H9 (cell line): ENCODE data around the gene AFAP1L2. TPM values are rescaled to one million over a fixed set of nuclear protein-coding genes. Genes with fewer than 3 reads are reported as not detected.

Experiments used
- DNase-seq: peaks from one replicate; pipeline ENCODE4 v3.0.0-alpha.2; 2017
- H2AFZ ChIP-seq: one replicate; pipeline ENCODE4 v1.6.1; 2013; ENCODE audit warnings: mild to moderate bottlenecking, low read length, control low read depth, moderate library complexity
- H2AK5ac ChIP-seq: 2 replicates; pipeline ENCODE4 v1.6.1; 2013; ENCODE audit warnings: low read length, control low read depth, mixed read lengths; ENCODE audit not compliant: insufficient read length
- H2BK120ac ChIP-seq: one replicate; pipeline ENCODE4 v1.6.1; 2013; ENCODE audit warnings: low read depth, mild to moderate bottlenecking, low read length, control low read depth, inconsistent platforms; ENCODE audit not compliant: poor library complexity, severe bottlenecking
- H2BK12ac ChIP-seq: 2 replicates; pipeline ENCODE4 v1.6.1; 2013; ENCODE audit warnings: low read length, control low read depth, mixed read lengths, low read depth; ENCODE audit not compliant: insufficient read length
- H2BK15ac ChIP-seq: 2 replicates; pipeline ENCODE4 v1.6.1; 2013; ENCODE audit warnings: low read depth, low read length, control low read depth
- H2BK20ac ChIP-seq: one replicate; pipeline ENCODE4 v1.6.1; 2013; ENCODE audit warnings: low read depth, mild to moderate bottlenecking, low read length, control low read depth, inconsistent platforms; ENCODE audit not compliant: poor library complexity, severe bottlenecking
- H2BK5ac ChIP-seq: 2 replicates; pipeline ENCODE4 v1.6.1; 2013; ENCODE audit warnings: low read length, control low read depth, mixed read lengths; ENCODE audit not compliant: insufficient read length
- H3K14ac ChIP-seq: 2 replicates; pipeline ENCODE4 v1.6.1; 2013; ENCODE audit warnings: low read length, control low read depth; ENCODE audit not compliant: insufficient read depth
- H3K18ac ChIP-seq: 2 replicates; pipeline ENCODE4 v1.6.1; 2013; ENCODE audit warnings: low read depth, mild to moderate bottlenecking, mixed read lengths, low read length, control low read depth; ENCODE audit not compliant: insufficient read length
- H3K23ac ChIP-seq: 2 replicates; pipeline ENCODE4 v1.6.1; 2013; ENCODE audit warnings: low read length, control low read depth, mixed read lengths, low read depth; ENCODE audit not compliant: insufficient read length
- H3K23me2 ChIP-seq: 2 replicates; pipeline ENCODE4 v1.6.1; 2013; ENCODE audit warnings: low read depth, mild to moderate bottlenecking, mixed read lengths, low read length, control low read depth; ENCODE audit not compliant: insufficient read length, poor library complexity, severe bottlenecking
- H3K27ac ChIP-seq: 2 replicates; pipeline ENCODE4 v1.5.1; 2013; ENCODE audit warnings: low read length, control low read depth, mixed read lengths, low read depth; ENCODE audit not compliant: insufficient read length
- H3K27me3 ChIP-seq: 2 replicates; pipeline ENCODE4 v1.6.1; 2013; ENCODE audit warnings: low read length, control low read depth, inconsistent platforms; ENCODE audit not compliant: insufficient read depth
- H3K4ac ChIP-seq: 2 replicates; pipeline ENCODE4 v1.6.1; 2013; ENCODE audit warnings: low read depth, mild to moderate bottlenecking, control low read depth, inconsistent platforms, low read length, moderate library complexity
- H3K4me1 ChIP-seq: 2 replicates; pipeline ENCODE4 v1.6.1; 2013; ENCODE audit warnings: low read length, control low read depth, inconsistent platforms; ENCODE audit not compliant: insufficient read depth
- H3K4me2 ChIP-seq: 2 replicates; pipeline ENCODE4 v1.6.1; 2013; ENCODE audit warnings: low read length, control low read depth, mixed read lengths; ENCODE audit not compliant: insufficient read length, insufficient read depth
- H3K56ac ChIP-seq: 2 replicates; pipeline ENCODE4 v1.6.1; 2013; ENCODE audit warnings: low read depth, mild to moderate bottlenecking, mixed read lengths, low read length, control low read depth; ENCODE audit not compliant: insufficient read length
- H3K79me1 ChIP-seq: 2 replicates; pipeline ENCODE4 v1.6.1; 2013; ENCODE audit warnings: low read depth, mild to moderate bottlenecking, moderate library complexity, low read length, control low read depth, inconsistent platforms; ENCODE audit not compliant: insufficient read depth, poor library complexity, severe bottlenecking
- H3K79me2 ChIP-seq: 2 replicates; pipeline ENCODE4 v1.6.1; 2013; ENCODE audit warnings: low read length, control low read depth, inconsistent platforms; ENCODE audit not compliant: insufficient read depth
- H3K9ac ChIP-seq: 2 replicates; pipeline ENCODE4 v1.6.1; 2013; ENCODE audit warnings: low read length, control low read depth, mixed read lengths; ENCODE audit not compliant: insufficient read length; ENCODE audit errors: extremely low read depth
- H3K9me3 ChIP-seq: one replicate; pipeline ENCODE4 v1.6.1; 2013; ENCODE audit warnings: low read depth, low read length, inconsistent platforms; ENCODE audit not compliant: control insufficient read depth
- H3T11ph ChIP-seq: one replicate; pipeline ENCODE4 v1.6.1; 2013; ENCODE audit warnings: mild to moderate bottlenecking, low read length, control low read depth, inconsistent platforms
- H4K20me1 ChIP-seq: one replicate; pipeline ENCODE4 v1.6.1; 2013; ENCODE audit not compliant: control insufficient read depth, insufficient read length, insufficient read depth
- H4K5ac ChIP-seq: 2 replicates; pipeline ENCODE4 v1.6.1; 2013; ENCODE audit warnings: low read depth, mild to moderate bottlenecking, mixed read lengths, low read length, control low read depth; ENCODE audit not compliant: insufficient read length
- H4K8ac ChIP-seq: replicated peaks from 2 replicates; pipeline ENCODE4 v1.6.1; 2013; ENCODE audit warnings: low read length, control low read depth, mixed read lengths, low read depth; ENCODE audit not compliant: insufficient read length
- H4K91ac ChIP-seq: 2 replicates; pipeline ENCODE4 v1.6.1; 2013; ENCODE audit warnings: low read depth, mild to moderate bottlenecking, moderate library complexity, mixed read lengths, low read length, control low read depth; ENCODE audit not compliant: insufficient read length
- H3K27ac Mint-ChIP-seq, 3 experiments: 2 replicates in 2 of 3; 3 replicates in 1 of 3; pipeline ENCODE4 v1.8.0; 2020 to 2021; ENCODE audit warnings: mixed read lengths in 3 of 3, mild to moderate bottlenecking in 1 of 3, moderate library complexity in 1 of 3
- H3K27me3 Mint-ChIP-seq: 2 replicates; pipeline ENCODE4 v1.8.0; 2021; ENCODE audit warnings: low read depth, mild to moderate bottlenecking, moderate library complexity, mixed read lengths
- H3K36me3 Mint-ChIP-seq, 3 experiments: 2 replicates in 2 of 3; 3 replicates in 1 of 3; pipeline ENCODE4 v1.8.0; 2020 to 2021; ENCODE audit warnings: low read depth in 3 of 3, mixed read lengths in 3 of 3; ENCODE audit not compliant: insufficient read depth in 1 of 3
- H3K4me1 Mint-ChIP-seq, 2 experiments: 2 replicates each; pipeline ENCODE4 v1.8.0; 2020; ENCODE audit warnings: mixed read lengths in 2 of 2
- H3K4me3 Mint-ChIP-seq, 2 experiments: 2 replicates in 1 of 2; 3 replicates in 1 of 2; pipeline ENCODE4 v1.8.0; 2020 to 2021; ENCODE audit warnings: mild to moderate bottlenecking in 2 of 2, mixed read lengths in 2 of 2, moderate library complexity in 1 of 2
- H3K9me3 Mint-ChIP-seq, 2 experiments: 2 replicates in 1 of 2; 3 replicates in 1 of 2; pipeline ENCODE4 v1.8.0; 2020; ENCODE audit warnings: mild to moderate bottlenecking in 2 of 2, mixed read lengths in 2 of 2, moderate library complexity in 1 of 2
- WGBS: extraction: QIAGEN DNeasy Blood & Tissue Kit; methylation state at CpG from one replicate; pipeline ENCODE4 v1.1.7; 2013; ENCODE audit warnings: missing lambda C conversion rate, low lambda C conversion rate, mixed read lengths; ENCODE audit not compliant: insufficient read length; ENCODE audit errors: extremely low coverage; 5-methylcytosine and 5-hydroxymethylcytosine counted together
- total RNA-seq: library from RNA; stranded (reverse); gene quantifications from 2 replicates; pipeline ENCODE4 v1.2.1, GENCODE V29; 2021
- TF ChIP-seq, protein P1 (sequence below): fragments of 200-600 bp; sonication (generic); conservative IDR thresholded peaks from 3 replicates; pipeline ENCODE4 v1.8.0; 2021; ENCODE audit warnings: antibody characterized with exemption, mild to moderate bottlenecking

The AFAP1L2 gene
- total RNA-seq, 1 experiment from 2014 or later = 0.77 TPM

DNA sequence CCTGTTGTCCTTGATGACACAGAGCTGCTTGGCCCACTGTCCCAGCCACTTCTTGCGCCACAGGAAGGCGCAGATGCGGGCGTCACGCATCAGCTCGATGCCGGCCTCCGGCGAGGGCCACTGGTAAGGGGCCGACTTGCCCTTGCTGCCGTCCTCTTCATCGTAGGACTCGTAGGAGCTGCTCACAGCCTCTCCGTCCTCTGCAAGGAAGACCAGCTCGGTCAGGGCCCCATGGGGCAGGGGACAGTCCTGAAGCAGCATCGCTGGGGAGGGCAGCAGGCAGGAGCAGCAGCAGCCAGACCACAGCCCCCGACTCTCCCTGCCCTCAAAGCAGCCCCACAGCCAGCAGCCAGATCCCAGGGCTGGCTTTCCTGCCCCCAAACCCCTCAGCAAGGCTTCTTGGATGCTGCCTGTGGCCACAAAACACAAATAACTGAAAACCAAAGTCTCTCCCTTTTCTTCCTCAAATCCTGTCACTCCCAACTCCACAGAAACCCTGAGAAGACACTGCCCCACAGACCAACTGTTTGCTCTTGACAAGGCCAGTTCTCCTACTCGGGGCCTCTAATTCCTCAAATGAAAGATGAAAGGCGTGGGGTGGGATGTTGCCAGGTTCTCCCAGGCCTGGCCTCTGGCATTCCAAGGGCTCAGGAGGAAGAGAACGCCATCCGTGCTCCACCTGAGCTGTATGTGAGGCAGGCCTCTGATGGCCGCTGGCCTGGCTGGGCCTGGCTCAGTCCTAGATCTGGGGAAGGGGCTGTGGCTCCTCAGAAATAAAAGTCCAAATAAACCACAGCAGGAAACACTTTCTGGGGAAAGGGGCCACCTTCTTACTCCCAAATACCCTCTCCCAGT, 88.5 kb downstream of the AFAP1L2 start:
- H3K27me3 Mint-ChIP-seq = peaks cover 3% of the 10 kb centered on the region
- H3K79me2 ChIP-seq = no peaks in the 10 kb centered on the region
- no peak overlapping the region for H3K4ac ChIP-seq
- H3K4me1 Mint-ChIP-seq = peaks cover 4 to 6% of the 10 kb centered on the region in 2 experiments
- H3K4me3 Mint-ChIP-seq = no peak overlapping the region
- no peaks in the 10 kb centered on the region for H3K9me3 Mint-ChIP-seq
- TF ChIP-seq, protein P1, sequence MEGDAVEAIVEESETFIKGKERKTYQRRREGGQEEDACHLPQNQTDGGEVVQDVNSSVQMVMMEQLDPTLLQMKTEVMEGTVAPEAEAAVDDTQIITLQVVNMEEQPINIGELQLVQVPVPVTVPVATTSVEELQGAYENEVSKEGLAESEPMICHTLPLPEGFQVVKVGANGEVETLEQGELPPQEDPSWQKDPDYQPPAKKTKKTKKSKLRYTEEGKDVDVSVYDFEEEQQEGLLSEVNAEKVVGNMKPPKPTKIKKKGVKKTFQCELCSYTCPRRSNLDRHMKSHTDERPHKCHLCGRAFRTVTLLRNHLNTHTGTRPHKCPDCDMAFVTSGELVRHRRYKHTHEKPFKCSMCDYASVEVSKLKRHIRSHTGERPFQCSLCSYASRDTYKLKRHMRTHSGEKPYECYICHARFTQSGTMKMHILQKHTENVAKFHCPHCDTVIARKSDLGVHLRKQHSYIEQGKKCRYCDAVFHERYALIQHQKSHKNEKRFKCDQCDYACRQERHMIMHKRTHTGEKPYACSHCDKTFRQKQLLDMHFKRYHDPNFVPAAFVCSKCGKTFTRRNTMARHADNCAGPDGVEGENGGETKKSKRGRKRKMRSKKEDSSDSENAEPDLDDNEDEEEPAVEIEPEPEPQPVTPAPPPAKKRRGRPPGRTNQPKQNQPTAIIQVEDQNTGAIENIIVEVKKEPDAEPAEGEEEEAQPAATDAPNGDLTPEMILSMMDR = no peak
- H4K91ac ChIP-seq = no peak overlapping the region
- H3K4me2 ChIP-seq = no peak overlapping the region
- no peak overlapping the region for H3K14ac ChIP-seq
- no peaks in the 10 kb centered on the region for H4K20me1 ChIP-seq
- H2BK20ac ChIP-seq = no peak overlapping the region
- no peak overlapping the region for H3K9ac ChIP-seq
- no peak overlapping the region for H3K56ac ChIP-seq
- H3K23me2 ChIP-seq = no peaks in the 10 kb centered on the region
- H3T11ph ChIP-seq = no peak overlapping the region
- H2BK15ac ChIP-seq = no peak overlapping the region
- no peak overlapping the region for H3K27ac ChIP-seq
- no peak overlapping the region for H4K8ac ChIP-seq
- H3K27ac Mint-ChIP-seq = no peak overlapping the region; a peak in 1 of 7 replicates
- no peaks in the 10 kb centered on the region for H3K27me3 ChIP-seq
- no peaks in the 10 kb centered on the region for H3K79me1 ChIP-seq
- H2BK120ac ChIP-seq = no peak overlapping the region
- no peak overlapping the region for H3K23ac ChIP-seq
- no CpG with 5 or more reads among the region's 22 CpGs for WGBS
- no peak overlapping the region for H2BK5ac ChIP-seq
- no peaks in the 10 kb centered on the region for H3K9me3 ChIP-seq
- H2AFZ ChIP-seq = no peak overlapping the region
- no peak for DNase-seq
- H2AK5ac ChIP-seq = no peak overlapping the region
- H4K5ac ChIP-seq = no peak overlapping the region
- H2BK12ac ChIP-seq = no peak overlapping the region
- H3K4me1 ChIP-seq = no peaks in the 10 kb centered on the region
- H3K18ac ChIP-seq = no peak overlapping the region
- no peaks in the 10 kb centered on the region for H3K36me3 Mint-ChIP-seq
